Measurements from ENCODE around the gene SPATA13. TPM values are rescaled to one million over a fixed set of nuclear protein-coding genes. Genes with fewer than 3 reads are reported as not detected.

Gene SPATA13
- total and polyA plus RNA-seq, 10 of the 15 experiments (the other 5 are each of a cell fraction or from before 2014, with no cell fraction given), result 2.4 to 11.1 (median 10.2) TPM

DNA sequence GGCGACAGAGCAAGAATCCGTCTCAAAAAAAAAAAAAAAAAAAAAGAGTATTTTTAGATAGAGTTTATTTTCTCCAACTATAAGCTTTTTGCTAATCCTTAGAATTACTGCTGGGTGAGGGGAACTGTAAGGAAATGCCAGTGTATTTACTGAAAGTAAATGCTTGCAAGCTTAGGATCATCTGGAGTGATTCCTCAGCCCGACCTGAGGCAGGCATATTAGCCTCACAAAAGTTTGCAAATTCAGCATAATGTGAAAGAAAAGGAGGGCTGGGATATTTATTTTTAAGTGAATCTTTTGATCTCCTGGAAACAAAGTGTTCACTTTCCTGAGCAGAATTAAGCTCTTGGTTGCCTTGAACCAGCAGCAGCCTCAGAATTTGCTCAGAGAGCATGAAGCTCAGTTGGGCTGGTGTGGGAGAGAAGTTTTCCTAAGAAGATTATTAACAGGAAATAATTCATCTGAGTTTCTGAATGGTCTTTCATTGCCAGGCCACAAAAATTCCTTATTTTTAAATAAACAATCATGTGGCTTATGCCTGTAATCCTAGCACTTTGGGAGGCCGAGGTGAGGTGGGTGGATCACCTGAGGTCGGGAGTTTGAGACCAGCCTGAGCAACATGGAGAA lies 24.7 kb upstream of the SPATA13 start:
- SMC1A ChIA-PET (ENCODE audit: uncharacterized antibody, unreplicated experiment), result interaction anchor here (0.6 kb wide), 1 partner anchor 22 kb away, joined by 3 read pairs; no protein-coding TSS in a partner anchor

More for the DNA sequence above, 24.7 kb upstream of the SPATA13 start:
- ATAC-seq (no peak), FAIRE-seq (no peak), DNase-seq (ENCODE audit: low read depth, low spot score) (no peak)
- Histone ChIP-seq H4K20me1 (ENCODE audit: control insufficient read depth, insufficient read depth) (no peaks in the 10 kb centered on the region), H3K9ac (ENCODE audit: control insufficient read depth, insufficient read depth, low read length) (no peak overlapping the region), H3K36me3 (ENCODE audit: control insufficient read depth in 2 of 2, insufficient read depth in 2 of 2, low read length in 1 of 2) (no peaks in the 10 kb centered on the region), H2AFZ (ENCODE audit: control insufficient read depth, low read depth, low read length) (no peak overlapping the region), H3K27ac (ENCODE audit: control insufficient read depth, insufficient read depth) (no peak overlapping the region), H3K79me2 (ENCODE audit: control insufficient read depth, insufficient read depth, low read length) (no peaks in the 10 kb centered on the region), H3K9me3 (replicated peaks; ENCODE audit: control insufficient read depth, insufficient read depth, low read length) (peaks cover 6% of the 10 kb centered on the region), H3K4me1 (ENCODE audit: control insufficient read depth, insufficient read depth, low read length) (no peaks in the 10 kb centered on the region), H3K27me3 (replicated peaks in 1 of 2; ENCODE audit: control insufficient read depth in 2 of 2, insufficient read depth in 2 of 2, low read length in 1 of 2) (peaks cover 0 to 3% of the 10 kb centered on the region in 2 experiments; a peak in 2 of 4 replicates), H3K4me3 (no peak overlapping the region), H3K4me2 (ENCODE audit: control insufficient read depth, insufficient read depth) (no peak overlapping the region)
- ChIA-PET POLR2A (no interaction called here), CTCF (no interaction called here), RAD21 (ENCODE audit: unreplicated experiment) (no interaction called here)
- no peak for TF ChIP-seq STAT3 (IDR thresholded peaks at IDR 0.05; ENCODE audit: low read depth, low read length)
- TF ChIP-seq MEF2B (IDR thresholded peaks at IDR 0.05; ENCODE audit: partially characterized antibody, poor library complexity, severe bottlenecking), result no peak
- no peak for TF ChIP-seq HDAC2 (IDR thresholded peaks at IDR 0.05)
- no peak for TF ChIP-seq ESRRA (IDR thresholded peaks at IDR 0.05; ENCODE audit: low read length)
- TF ChIP-seq, protein P1, sequence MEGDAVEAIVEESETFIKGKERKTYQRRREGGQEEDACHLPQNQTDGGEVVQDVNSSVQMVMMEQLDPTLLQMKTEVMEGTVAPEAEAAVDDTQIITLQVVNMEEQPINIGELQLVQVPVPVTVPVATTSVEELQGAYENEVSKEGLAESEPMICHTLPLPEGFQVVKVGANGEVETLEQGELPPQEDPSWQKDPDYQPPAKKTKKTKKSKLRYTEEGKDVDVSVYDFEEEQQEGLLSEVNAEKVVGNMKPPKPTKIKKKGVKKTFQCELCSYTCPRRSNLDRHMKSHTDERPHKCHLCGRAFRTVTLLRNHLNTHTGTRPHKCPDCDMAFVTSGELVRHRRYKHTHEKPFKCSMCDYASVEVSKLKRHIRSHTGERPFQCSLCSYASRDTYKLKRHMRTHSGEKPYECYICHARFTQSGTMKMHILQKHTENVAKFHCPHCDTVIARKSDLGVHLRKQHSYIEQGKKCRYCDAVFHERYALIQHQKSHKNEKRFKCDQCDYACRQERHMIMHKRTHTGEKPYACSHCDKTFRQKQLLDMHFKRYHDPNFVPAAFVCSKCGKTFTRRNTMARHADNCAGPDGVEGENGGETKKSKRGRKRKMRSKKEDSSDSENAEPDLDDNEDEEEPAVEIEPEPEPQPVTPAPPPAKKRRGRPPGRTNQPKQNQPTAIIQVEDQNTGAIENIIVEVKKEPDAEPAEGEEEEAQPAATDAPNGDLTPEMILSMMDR (IDR thresholded peaks at IDR 0.05 in 2 of 3, conservative IDR thresholded peaks at IDR 0.05 in 1 of 3; ENCODE audit: control insufficient read depth in 2 of 3, extremely low read depth in 1 of 3, insufficient read depth in 1 of 3, low read depth in 3 of 3, low read length in 3 of 3), result no peak
- no peak for TF ChIP-seq GATAD2B (conservative IDR thresholded peaks at IDR 0.05; ENCODE audit: low read depth)
- no peak for TF ChIP-seq EED (IDR thresholded peaks at IDR 0.05; ENCODE audit: low read depth)
- no peak for TF ChIP-seq ATF7 (IDR thresholded peaks at IDR 0.05; ENCODE audit: low read depth)
- no peak for TF ChIP-seq NR2F1 (conservative IDR thresholded peaks at IDR 0.05)
- no peak for TF ChIP-seq SPI1 (IDR thresholded peaks at IDR 0.05; ENCODE audit: borderline replicate concordance, insufficient read depth, low read depth, low read length)
- 11% methylated on average over 3 of the region's 5 CpGs for WGBS (ENCODE audit: insufficient coverage, insufficient replicate concordance, low lambda C conversion rate, missing lambda C conversion rate)
- no TSS peak for BruUV-seq (replicated peaks)
- in situ Hi-C loops (cut with MboI) (no loop called here), intact Hi-C loops (cut with micrococcal nuclease; ENCODE audit: unreplicated experiment) (no loop called here)

Data from GM12878 (cell line).